ENCODE data around the gene TGM2.

GRCh38 chr20:38168791-38169589, 3.9 kb upstream of the TGM2 start:
- no peak for TF ChIP-seq POLR2AphosphoS5 (IDR thresholded peaks at IDR 0.05; ENCODE audit: borderline replicate concordance, low read depth, low read length)
- TF ChIP-seq EZH2 (IDR thresholded peaks at IDR 0.05): no peak
